ENCODE data around the gene FBXO9.

FBXO9 gene

GRCh38 chr6:53066077-53066417 lies 843 bp downstream of the FBXO9 start:
- Mint-ChIP-seq H3K36me3 (ENCODE audit: low read depth) (peaks cover 5% of the 10 kb centered on the region), H3K9me3 (no peaks in the 10 kb centered on the region), H3K27ac (no peak overlapping the region), H3K4me3 (peak overlapping the region; percentile 97), H3K27me3 (ENCODE audit: low read depth, poor library complexity) (peaks cover 4% of the 10 kb centered on the region), H3K4me1 (peaks cover 32% of the 10 kb centered on the region)
- no peak for TF ChIP-seq CTCF (IDR thresholded peaks at IDR 0.05)
- peak; percentile 42 for DNase-seq

- no peak for DNase-seq
- Mint-ChIP-seq H3K27ac (no peak overlapping the region), H3K27me3 (ENCODE audit: low read depth, poor library complexity) (peaks cover 4% of the 10 kb centered on the region), H3K4me3 (peak overlapping the region; percentile 97), H3K4me1 (peaks cover 29% of the 10 kb centered on the region), H3K9me3 (no peaks in the 10 kb centered on the region), H3K36me3 (ENCODE audit: low read depth) (peaks cover 13% of the 10 kb centered on the region)
- no peak for TF ChIP-seq CTCF (IDR thresholded peaks at IDR 0.05)
These were observed 1.9 kb downstream of the FBXO9 start for GRCh38 chr6:53066874-53067706.

- TF ChIP-seq CTCF (IDR thresholded peaks at IDR 0.05) = no peak
- no peak for DNase-seq
These were observed 2.7 kb downstream of the FBXO9 start for GRCh38 chr6:53067849-53068361.

GRCh38 chr6:53069427-53069826 lies 4.2 kb downstream of the FBXO9 start:
- H3K36me3 Mint-ChIP-seq (ENCODE audit: low read depth) = peaks cover 30% of the 10 kb centered on the region
- no peak for DNase-seq
- no peaks in the 10 kb centered on the region for H3K27me3 Mint-ChIP-seq (ENCODE audit: low read depth, poor library complexity)
- H3K4me1 Mint-ChIP-seq = peaks cover 20% of the 10 kb centered on the region
- H3K4me3 Mint-ChIP-seq = no peak overlapping the region
- no peak for TF ChIP-seq CTCF (IDR thresholded peaks at IDR 0.05)
- H3K27ac Mint-ChIP-seq = no peak overlapping the region
- no peaks in the 10 kb centered on the region for H3K9me3 Mint-ChIP-seq

More at GRCh38 chr6:53067849-53068361, 2.7 kb downstream of the FBXO9 start:
- Mint-ChIP-seq H3K27me3 (ENCODE audit: low read depth, poor library complexity) (peaks cover 4% of the 10 kb centered on the region), H3K9me3 (no peaks in the 10 kb centered on the region), H3K36me3 (ENCODE audit: low read depth) (peaks cover 17% of the 10 kb centered on the region), H3K4me3 (no peak overlapping the region), H3K4me1 (peaks cover 21% of the 10 kb centered on the region), H3K27ac (no peak overlapping the region)

GRCh38 chr6:53070806-53071205 lies 5.6 kb downstream of the FBXO9 start:
- Mint-ChIP-seq H3K4me1 (peaks cover 19% of the 10 kb centered on the region), H3K36me3 (ENCODE audit: low read depth) (peaks cover 37% of the 10 kb centered on the region), H3K27me3 (ENCODE audit: low read depth, poor library complexity) (no peaks in the 10 kb centered on the region), H3K27ac (peak overlapping the region; percentile 55), H3K9me3 (no peaks in the 10 kb centered on the region), H3K4me3 (no peak overlapping the region)
- DNase-seq = no peak
- TF ChIP-seq CTCF (IDR thresholded peaks at IDR 0.05) = no peak

GRCh38 chr6:53074347-53074746 lies 9.1 kb downstream of the FBXO9 start:
- Mint-ChIP-seq H3K4me1 (no peaks in the 10 kb centered on the region), H3K4me3 (no peak overlapping the region), H3K36me3 (ENCODE audit: low read depth) (peaks cover 53% of the 10 kb centered on the region), H3K27ac (no peak overlapping the region), H3K27me3 (ENCODE audit: low read depth, poor library complexity) (no peaks in the 10 kb centered on the region), H3K9me3 (no peaks in the 10 kb centered on the region)
- DNase-seq = no peak
- no peak for TF ChIP-seq CTCF (IDR thresholded peaks at IDR 0.05)
